DMS 273 (cell line): ENCODE measurements around the gene ARHGEF7.
"Not testable (repeated sequence)": the region's sequence is repeated elsewhere in the genome, so short reads cannot be mapped to it uniquely, and the experiment has no call there.

Experiments
- DNase-seq: peaks from one replicate; lab custom pipeline; 2025; ENCODE audit not compliant: unreplicated experiment; lab: John Stamatoyannopoulos, UW

Gene ARHGEF7

DNA sequence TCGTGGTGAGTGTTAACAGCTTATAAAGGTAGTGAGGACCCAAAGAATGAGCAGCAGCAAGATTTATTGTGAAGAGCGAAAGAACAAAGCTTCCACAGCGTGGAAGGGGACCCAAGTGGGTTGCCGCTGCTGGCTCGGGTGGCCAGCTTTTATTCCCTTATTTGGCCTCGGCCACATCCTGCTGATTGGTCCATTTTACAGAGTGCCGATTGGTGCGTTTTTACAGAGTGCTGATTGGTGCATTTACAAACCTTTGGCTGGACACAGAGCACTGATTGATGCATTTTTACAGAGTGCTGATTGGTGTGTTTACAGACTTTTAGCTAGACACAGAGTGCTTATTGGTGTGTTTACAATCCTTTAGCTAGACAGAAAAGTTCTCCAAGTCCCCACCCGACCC is 74.4 kb downstream of the ARHGEF7 start:
- DNase-seq, result not testable (repeated sequence)

DNA sequence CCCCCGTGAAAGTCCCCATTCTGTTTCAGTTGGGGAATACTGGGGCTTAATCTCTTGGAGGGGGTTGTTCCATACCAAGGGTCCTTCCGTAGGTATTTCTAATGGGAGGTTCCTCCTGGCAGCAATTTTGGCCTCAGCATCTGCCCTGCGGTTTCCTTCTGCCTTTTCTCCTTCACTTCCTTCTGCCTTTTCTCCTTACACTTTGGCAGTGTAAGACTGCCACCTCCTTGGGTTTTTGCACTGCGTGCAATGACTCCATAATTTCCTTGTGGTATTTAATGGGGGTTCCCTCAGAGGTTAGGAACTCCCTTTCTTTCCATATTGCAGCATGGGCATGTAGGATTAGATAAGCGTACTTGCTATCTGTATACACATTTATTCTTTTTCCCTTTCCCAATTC is 78.1 kb downstream of the ARHGEF7 start:
- DNase-seq, result not testable (repeated sequence)

DNA sequence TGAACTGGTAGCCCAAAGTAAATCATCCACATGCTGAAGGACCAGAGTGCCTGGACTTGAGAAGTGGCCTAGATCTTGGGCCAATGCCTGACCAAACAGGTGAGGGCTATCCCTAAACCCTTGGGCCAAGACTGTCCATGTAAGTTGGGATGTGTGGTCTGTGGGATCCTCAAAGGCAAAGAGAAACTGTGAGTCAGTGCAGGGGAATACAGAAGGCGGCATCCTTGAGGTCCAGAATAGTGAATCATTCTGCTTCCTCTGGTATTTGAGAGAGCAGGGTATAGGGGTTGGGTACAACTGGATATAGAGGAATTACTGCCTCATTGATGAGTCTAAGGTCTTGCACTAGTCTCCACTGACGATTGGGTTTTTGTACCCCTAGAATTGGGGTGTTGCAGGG is 79.5 kb downstream of the ARHGEF7 start:
- DNase-seq, result not testable (repeated sequence)

DNA sequence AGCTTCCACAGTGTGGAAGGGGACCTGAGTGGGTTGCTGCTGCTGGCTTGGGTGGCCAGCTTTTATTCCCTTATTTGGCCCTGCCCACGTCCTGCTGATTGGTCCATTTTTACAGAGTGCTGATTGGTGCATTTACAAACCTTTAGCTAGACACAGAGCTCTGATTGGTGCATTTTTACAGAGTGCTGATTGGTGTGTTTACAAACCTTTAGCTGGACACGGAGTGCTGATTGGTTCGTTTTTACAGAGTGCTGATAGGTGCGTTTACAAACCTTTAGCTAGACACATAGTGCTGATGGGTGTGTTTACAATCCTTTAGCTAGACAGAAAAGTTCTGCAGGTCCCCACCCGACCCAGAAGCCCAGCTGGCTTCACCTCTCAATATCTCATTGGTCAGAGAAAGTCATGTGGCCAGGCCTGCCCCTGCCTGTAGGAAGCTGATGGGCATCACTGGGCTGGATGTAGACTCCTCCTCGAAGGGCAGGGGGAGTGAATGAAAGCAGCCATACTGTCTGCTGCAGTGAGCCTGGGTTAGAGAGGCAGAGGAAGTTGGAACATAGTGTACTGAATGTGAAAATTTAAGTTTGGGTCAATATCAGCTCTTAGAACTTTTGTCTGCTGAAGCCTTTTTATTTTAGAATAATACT is 83.7 kb downstream of the ARHGEF7 start:
- DNase-seq, result not testable (repeated sequence)

DNA sequence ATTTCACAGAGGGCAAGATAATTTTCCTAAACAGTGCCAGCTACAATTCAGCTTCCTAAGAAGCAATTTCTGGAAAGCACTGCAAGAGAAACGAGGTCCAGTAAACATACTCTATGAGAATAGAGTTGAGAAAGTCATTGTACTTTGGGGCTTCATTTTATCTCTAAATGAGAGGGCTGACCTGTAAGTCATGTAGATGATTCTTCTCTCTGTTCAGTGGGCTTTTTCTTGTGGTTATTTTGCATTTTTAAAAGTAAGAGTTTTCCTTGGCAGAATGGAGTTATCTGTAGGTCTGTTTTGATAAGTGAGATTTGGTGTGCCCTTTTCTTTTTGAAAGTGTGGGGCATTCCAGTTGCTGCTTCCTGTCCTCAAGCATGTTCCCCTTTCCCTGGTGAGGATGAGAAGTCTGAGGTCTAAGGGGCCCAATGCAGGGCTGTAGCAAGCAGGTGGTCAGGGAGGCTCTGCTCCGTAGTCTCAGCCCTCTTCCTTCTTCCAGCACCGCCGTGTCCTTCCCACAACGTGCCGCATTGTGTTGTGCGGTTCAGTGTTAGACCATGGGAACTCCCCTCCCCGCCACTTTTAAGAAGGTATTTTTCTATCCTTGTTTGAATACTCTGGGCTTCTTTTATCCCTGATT is 86.3 kb downstream of the ARHGEF7 start:
- no peak for DNase-seq

DNA sequence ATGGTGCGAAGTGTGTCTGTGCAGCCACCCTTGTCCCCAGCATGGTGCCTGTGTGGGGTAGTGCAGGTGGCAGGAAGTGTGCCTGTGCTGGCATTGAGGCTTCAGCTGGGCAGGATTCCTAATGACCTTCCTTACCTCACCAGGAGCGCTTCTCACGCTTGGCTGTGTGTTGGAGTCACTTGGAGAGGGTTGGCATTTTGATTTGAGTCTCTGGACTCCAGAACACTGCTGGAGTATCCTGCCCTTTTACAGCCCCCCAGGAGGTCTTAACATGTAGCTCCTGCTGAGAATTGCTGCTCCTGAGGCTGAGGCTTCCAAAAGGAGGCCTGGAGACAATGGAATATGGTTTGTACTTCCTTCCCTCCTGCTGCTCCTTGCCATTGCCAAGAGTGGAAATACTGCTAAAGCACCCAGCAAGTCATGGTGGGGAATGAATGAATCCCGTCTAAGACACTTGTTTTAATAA is 87.1 kb downstream of the ARHGEF7 start:
- DNase-seq, result no peak

DNA sequence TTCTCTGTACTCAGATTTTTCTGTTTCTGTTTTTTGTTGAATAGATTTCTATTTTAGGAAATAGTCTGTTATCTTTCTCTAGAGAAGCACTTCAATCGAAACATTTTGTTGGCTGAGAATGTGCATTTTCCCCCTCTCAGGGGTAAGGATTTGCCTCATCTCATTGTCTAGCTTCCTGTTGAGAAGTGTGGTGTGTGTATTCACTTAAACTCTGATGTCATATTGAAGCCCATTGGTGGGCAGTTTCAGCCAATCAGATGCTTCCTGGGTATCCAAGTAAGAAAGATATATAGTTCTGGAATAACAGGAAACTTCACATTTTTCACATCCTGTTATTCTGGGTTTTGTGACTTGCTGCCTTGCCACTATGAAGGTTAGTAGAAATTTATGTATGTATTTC is 87.6 kb downstream of the ARHGEF7 start:
- peak; percentile 34 for DNase-seq

DNA sequence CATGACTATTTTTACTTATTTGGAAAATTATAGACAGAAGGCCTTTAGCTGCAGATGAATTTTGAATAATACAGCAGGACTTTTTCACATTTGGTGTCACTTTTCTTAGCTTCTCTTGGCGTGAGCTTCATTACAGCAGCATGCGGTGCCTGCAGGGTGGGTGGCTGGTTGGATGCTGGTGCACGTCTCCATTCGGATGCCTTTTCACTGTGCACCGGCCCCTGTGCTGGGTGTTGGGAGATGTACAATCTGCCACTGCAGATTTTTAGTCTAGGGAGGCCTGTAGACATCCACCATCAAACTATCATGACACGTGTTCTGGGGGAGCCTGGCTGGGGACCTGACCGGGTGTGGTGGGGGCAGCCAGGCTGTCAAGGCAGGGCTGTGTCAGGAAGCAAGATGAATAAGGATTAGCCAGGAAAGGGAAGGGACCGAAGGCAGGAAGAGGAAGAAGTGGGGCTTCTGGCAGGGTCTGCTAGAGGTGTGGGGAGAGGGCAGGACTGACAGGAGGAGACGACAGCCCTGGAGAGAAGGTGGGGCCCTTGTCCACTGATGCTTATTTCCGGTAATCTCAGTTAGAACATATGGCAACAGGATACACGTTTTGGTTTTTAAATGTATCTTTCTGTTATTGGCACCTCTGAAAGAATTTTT is 88.8 kb downstream of the ARHGEF7 start:
- no peak for DNase-seq

DNA sequence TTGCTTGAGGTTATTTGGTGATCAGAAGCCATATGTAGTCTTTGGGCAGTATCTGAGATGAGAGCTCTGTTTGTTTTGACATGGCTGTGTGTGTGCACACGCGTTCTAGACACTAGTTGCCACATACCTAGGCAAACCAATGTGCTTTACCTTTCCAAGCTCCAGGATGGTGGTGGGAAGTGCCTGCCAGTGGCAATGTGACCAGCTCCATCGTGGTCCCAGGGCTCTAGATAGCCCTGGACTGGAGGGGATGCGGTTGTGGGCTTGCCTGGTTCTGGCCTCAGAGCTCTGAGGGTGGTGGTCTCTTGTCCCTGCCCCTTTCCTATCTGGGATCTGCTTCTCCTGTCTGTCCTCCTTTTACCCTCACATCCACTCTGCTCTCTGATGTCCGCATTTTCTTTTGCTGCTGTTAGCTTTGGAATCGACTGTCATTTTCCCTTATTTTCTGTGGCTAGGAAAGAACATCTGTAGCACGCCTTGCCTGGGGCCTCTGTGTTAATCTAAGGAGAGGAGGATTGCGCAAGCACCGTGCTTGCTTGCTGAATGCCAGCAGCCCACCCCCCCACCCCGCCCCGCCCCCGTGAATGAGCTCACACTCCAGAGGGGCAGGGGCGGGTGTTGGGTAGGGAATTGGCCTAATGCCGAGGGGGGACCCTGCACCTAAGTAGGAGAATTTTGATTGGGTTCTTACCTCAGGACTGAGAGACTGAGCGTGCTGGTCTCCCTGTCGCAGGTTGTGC is 89.5 kb downstream of the ARHGEF7 start:
- DNase-seq, result peak; percentile 19

DNA sequence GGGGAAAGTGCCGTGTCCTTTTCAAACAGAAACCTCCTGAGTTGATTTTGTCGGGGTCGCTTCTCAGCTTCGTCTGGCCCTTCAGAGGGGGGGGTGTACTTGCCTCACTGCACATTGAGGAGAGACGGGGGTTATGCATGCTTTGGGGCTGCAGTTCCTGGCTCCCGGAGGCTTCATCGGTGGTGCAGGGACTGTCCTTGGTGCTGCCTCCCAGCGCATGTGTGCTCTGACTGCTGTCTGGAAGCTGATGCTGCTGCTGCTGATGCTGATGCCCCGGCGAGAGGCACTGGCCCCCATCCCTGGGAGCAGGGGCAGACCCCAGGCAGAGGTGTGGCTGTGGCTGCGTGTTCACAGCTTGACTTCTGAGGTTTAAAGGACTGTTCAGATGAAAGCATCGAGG is 91.0 kb downstream of the ARHGEF7 start:
- no peak for DNase-seq

DNA sequence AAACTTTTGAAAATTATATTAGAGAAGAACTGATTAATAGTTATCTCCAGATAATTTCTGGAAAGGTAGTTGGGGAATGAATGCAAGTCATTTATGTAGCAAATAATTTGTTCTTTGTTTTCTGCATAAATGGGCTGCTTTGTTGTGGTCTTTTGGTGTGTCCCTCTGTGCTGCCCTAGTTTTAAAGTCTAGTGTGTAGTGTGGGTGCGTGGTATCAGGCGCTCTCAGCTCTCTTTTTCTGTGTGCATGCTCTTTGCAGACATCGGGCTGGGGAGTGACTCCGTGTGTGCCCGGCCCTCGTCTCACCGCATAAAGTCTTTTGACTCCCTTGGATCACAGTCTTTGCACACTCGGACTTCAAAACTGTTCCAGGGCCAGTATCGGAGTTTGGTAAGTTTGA is 94.5 kb downstream of the ARHGEF7 start:
- no peak for DNase-seq

DNA sequence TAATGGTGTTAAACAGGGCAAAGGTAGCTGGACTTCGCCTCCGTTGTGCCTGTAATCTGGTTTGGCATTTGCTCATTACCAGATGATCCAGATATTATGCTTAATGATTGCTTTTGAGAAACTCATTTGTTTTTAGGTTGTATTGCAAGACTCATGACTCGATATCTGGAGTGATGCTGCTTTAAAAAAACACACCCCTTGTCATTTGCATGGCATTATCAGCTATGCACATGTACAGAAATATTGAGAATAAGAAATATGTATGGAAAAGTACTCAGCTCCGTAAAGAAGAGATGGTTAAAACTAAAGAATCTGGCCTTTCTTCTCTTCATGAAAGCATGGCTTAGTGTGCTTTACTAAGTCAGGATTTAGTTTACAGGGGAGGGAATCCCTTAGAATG is 95.0 kb downstream of the ARHGEF7 start:
- no peak for DNase-seq

DNA sequence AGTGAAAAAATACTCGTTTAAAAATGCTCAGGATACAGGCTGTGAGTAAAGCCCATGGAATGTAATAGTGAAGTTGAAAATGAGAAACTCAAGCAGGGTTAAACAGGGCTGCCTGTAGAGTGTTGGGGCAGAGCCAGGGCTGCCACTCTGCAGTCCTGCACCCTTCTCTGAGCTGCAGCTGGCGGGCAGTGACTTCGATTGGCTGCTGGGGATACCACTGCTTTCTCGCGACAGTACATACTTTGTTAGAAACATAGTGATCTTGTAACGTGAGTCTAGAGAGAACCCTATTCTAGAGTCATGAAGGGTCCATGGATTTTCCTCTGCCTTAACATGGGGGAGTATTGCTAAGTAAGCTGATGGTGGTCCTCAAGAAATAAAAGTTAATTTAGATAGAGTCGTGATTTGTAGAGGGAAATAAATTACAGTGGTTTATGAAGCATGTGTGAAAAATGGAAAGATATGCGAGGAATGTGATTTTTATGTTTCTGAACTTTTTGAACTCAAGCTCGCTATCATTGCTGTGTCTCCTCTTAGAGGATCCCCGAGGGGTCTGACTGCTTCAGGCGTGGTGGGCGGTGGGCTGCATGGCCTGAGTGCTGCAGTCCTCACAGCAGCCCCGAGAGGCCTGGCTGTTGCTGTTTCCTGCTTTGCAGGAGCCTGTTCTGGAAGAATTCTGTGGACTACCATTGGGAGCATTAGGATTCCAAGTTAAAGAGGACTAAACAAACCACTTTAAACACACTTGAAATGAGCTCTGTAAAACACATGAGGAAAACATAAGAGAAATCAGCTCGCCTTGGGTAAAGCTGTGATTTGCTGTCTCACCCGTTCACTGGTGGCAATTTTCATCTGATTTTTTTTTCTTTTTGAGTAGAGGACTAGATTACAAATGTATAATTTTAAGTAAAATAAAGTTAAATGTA is 95.7 kb downstream of the ARHGEF7 start:
- DNase-seq, result no peak

DNA sequence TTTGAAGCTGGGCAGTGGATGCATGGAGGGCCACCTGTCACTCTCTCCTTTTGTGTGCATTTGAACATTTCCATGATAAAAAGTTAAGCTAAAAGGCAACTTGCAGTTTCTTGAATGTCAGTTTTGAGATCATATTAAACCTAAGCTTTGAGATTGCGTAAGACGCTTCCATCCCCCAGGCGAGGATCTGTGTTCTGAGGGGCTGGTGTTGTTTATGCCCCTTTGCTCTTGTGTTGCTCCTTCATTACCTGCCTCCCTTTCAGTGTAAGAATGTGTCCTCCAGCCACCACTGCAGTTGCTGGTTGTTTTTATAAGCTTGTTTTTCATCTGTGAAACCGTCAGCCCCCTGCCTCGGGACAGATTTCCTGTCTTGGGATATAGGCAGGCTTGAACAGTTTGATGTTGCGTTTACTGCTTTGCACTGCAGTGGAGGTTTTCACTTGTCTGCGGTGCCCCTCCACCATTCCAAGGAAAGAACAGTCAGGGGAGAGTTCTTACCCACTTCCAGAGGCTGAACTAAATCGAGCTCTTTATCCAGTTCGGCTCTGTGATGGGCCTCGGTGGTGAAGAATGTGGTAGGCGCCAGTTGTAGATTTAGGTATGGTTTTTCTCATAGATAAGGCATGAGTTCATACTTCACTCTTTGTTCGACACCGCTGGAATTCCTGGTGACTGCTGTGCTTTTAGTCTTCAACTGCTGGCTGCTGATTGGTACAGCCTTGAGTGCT is 96.8 kb downstream of the ARHGEF7 start:
- DNase-seq, result no peak

DNA sequence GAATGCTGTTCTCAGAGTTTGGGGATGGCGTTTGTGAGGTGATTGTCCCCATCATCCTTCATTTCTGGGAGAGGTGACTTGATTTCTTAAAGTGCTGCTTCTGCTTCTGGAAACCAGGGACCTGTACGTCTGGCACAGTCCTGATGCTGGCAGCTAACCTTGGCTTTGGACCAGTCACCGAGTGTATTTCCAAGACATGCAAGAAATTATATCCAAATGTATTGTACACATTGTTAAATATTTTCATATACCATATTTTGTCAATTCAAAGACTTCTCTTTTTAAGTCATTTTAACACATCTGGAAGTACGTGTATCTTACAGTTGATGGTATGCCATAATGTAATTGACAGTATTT is 97.4 kb downstream of the ARHGEF7 start:
- no peak for DNase-seq

DNA sequence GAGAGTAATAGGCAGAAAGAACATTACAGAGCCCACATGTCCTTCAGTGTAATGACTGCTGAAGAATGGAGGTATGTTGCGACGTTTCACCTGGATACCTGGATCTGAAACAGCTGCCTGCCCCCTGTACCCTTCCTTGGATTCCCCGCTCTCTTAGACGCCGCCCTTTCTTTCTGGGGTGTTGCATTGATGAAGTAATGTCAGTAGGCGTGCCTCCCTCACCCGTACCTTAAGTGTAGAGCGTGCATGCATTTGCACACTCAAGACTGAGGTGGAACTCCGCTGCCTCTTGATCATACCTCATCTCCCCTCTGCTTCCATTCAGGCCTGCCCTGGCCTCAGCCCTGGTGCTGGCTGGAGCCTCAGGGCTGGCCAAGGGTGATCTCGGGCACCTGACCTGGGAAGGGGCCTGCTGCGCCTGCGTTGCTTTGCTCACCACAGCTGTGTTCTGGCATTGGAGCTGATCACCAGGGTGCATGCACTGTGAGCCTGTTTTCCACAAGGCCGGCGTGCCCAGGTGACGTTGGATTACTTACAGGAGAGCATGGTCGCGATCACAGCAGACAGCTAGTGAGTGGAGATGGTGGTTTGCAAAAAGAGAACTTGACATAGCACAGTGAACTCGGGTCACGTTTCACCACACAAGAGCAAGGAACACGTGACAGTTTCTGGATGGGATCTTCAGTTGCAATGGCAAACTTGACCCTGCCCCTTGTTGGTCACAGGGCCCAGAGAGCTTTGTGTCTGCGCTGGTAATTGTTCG is 99.0 kb downstream of the ARHGEF7 start:
- DNase-seq, result no peak

DNA sequence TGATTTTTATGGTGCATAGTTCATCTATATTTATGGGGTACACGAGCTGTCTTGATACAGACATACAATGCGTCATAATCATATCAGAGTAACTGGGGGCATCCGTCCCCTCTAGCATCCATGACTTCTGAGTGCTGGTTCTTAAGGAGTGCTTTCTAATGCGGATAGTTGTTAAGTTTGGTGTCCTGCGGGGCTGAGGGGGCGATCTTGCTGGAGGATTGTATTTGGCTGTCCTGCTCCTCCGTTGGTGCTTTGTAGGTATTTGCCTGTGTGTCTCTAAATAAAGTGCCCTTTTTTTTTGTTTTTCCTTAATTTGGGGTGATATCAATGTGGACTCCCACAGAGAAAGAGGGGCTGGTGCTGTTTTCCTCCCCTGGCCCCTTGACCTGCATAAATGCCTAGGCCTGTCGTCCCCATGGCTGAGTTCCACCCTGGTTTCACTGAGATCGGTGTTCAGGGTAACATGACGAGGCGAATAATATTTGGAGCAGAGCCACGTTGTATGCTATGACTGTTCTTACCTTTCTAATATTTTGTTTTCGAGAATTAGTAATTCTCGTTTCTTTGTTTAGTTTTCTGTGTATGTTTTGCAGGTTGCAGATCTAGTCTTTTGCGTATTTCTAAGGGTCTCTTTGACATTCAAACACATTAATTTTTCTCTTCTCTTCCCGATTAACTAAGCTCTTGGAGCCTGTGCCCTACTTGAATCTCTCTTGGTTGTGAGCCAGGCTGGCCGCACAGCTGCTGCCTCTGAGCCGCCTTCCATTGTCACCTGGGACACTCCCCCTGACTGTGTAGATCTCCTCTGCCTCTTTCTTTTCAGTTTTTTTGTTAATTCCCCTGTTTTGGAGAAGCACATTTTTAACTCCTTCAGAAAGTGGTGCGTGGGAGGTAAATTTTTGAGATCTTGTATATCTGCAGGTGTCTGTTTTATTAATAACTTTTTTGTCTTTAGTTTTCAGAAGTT is 100.3 kb downstream of the ARHGEF7 start:
- DNase-seq, result peak; percentile 26
